GM19099 (cell line): Measurements from ENCODE around the gene CABLES2.

Experiments used
- POLR2A ChIP-seq: IDR thresholded peaks from 3 replicates; pipeline ENCODE4 v1.6.1; 2011; ENCODE audit warnings: low read depth; ENCODE audit not compliant: insufficient read length; ENCODE audit errors: extremely low read depth

The CABLES2 gene

GRCh38 chr20:62427172-62428001, 20.3 kb upstream of the CABLES2 start, which contains the start of gene RBBP8NL:
TSS of gene RBBP8NL (minus strand) at chr20:62427539. CDS start at chr20:62419647, 7,892 bp downstream.
- TF ChIP-seq POLR2A = no peak

GRCh38 chr20:62426699-62427131, 19.6 kb upstream of the CABLES2 start:
- TF ChIP-seq POLR2A = no peak

GRCh38 chr20:62425281-62426058, 18.4 kb upstream of the CABLES2 start:
- TF ChIP-seq POLR2A = no peak

- no peak for TF ChIP-seq POLR2A
These were observed 17.4 kb upstream of the CABLES2 start for GRCh38 chr20:62424249-62425107.

GRCh38 chr20:62423326-62423706, 16.2 kb upstream of the CABLES2 start:
- TF ChIP-seq POLR2A = no peak

- no peak for TF ChIP-seq POLR2A
These were observed 15.7 kb upstream of the CABLES2 start for GRCh38 chr20:62422636-62423325.

- no peak for TF ChIP-seq POLR2A
These were observed 14.6 kb upstream of the CABLES2 start for GRCh38 chr20:62421716-62421990.

- TF ChIP-seq POLR2A = no peak
These were observed 14.0 kb upstream of the CABLES2 start for GRCh38 chr20:62420846-62421715.

- TF ChIP-seq POLR2A = no peak
These were observed 12.7 kb upstream of the CABLES2 start for GRCh38 chr20:62419759-62420158.

GRCh38 chr20:62418709-62419487, 11.8 kb upstream of the CABLES2 start:
- TF ChIP-seq POLR2A = no peak

GRCh38 chr20:62417981-62418708, 11.1 kb upstream of the CABLES2 start:
- no peak for TF ChIP-seq POLR2A
